Fibroblast of skin of right quadriceps (primary cell): ENCODE data around the gene ELAVL1.
A peak's percentile ranks its signal among the peaks of the same experiment; 100 is the strongest.
"Not testable (repeated sequence)": the region's sequence is repeated elsewhere in the genome, so short reads cannot be mapped to it uniquely, and the experiment has no call there.

Experiments used
- DNase-seq: peaks from one replicate; pipeline ENCODE4 v3.0.0-alpha.2; 2013

The ELAVL1 gene

GRCh38 chr19:7968008-7968795, 37.2 kb downstream of the ELAVL1 start:
- no peak for DNase-seq

DNA sequence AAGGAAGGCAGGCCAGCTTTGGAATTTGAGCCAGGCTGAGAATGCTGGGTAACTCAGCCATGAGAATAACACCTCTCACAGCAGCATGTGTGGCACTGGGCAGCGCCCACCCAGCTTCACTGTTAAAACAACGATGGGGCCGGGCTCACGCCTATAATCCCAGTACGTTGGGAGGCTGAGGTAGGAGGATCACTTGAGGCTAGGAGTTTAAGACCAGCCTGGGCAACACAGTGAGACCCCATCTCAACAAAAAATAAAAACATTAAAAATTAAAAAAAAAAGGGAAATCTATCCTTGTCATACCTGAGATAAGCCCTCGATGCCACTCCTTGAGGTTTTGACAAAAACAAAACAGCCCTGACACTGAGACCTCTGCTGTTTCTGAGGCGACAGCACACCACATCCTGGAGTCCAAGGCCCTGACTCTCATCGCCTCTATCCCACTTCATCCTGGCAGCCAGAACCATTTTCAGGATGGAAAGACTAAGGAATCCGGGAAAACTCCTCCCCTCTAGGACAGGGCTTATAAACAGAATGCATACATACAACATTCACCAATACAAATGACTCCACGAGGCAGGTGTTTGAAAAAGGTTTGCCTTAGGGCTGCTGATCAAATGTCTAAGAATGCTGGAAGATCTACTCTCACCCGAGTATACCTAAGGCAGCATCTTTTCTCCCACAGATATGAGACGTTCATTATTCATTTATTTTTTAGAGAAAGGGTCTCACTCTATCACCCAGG, 39.3 kb downstream of the ELAVL1 start:
- DNase-seq, result no peak

DNA sequence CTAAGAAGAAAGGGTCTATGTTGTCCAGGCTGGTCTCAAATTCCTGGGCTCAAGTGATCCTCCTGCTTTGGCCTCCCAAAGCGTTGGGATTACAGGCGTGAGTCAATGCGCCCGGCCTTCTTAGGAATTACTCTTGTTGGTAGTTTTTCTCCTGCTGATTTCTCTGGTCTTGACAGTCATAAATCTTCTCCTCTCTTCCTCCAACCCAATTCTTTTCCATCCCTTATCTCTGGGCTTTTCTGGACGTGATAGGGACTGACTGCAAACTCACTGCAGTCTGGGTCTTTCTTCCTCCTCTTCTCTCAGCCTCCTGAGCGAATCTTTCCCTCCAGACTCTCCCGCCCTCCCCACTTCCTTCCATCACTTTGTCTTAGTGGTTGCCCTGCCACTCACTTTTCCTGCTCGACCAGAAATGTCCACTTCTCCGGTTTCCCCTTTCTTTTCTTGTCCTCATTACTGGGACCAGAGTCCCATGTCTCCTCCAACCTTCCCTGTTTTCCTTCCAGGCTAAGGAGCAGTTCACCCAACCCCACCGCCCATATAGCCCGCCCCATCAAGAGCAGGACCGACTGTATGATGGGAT, 40.1 kb downstream of the ELAVL1 start:
- DNase-seq, result no peak

DNA sequence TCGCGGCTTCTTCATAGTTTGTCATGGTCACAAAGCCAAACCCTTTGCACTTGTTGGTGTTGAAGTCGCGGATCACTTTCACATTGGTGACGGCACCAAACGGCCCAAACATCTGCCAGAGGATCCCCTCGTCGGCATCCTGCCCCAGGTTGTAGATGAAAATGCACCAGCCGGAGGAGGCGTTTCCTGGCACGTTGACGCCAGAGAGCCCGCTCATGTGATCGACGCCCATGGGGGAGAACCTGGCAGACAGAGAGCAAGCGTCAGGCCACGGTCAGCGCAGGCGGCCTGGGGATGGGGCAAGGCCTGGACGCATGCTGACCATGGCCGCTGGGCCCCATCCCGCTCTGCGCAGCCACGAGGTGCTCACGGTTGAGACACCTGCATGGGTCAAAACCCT, 41.9 kb downstream of the ELAVL1 start:
- no peak for DNase-seq

- no peak for DNase-seq
Observed at GRCh38 chr19:7962644-7963268, 42.7 kb downstream of the ELAVL1 start.

DNA sequence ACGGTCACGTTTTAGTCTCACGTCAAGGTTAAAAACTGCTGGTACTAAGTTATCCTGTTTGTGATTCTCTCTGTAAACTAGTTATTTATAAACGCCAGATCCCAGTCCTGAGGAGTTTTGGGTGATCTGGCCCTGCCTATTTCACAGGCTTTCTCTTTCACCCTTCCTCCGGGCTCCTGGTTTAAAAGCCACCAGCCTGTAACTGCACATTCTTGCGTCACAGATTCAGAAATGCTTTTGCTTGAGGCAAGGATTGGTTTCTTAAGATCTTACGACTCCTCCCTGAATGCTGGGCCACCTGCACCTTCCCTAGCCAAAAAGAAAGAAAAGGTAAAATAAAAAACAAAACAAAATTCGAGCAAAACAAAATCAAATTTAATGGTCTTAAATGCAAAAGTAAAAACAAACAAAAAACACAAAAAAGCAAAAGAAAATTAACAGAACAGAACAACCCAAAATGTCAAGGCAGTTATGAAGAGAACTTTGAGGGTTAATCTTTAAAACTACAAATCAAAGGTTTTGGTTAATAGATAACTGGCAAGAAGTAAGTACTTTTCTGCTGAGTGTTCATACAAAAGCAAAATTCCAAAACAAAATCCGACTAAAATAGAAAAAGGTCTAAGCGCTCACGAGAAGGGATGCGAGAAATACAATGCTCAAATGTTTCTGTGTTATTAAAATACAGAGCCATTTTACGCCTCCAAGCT, 43.4 kb downstream of the ELAVL1 start:
- no peak for DNase-seq

- DNase-seq, result not testable (repeated sequence)
Observed at GRCh38 chr19:7961082-7961481, 44.4 kb downstream of the ELAVL1 start.

- DNase-seq, result no peak
Observed at GRCh38 chr19:7959211-7959610, 46.2 kb downstream of the ELAVL1 start.

- DNase-seq, result no peak
Observed at GRCh38 chr19:7955696-7956095, 49.7 kb downstream of the ELAVL1 start.

DNA sequence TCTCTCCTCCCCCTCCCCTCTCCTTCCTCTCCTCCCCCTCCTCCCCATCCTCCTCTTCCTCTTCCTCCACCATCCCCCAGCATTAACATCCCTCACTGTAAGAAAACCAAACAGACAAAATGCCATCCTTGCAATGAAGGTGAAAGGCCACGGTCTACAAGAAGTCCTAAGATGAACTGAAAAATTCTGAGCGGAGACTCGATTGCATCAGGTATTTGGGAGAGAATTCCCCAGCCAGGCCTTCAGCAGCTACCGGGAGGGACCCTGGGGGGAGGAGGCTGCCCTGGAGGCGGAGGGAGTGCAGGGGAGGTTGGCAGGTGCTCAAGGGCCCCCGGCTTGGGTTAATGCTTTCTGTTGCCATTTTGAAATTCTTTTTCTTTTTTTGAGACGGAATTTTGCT, 51.9 kb downstream of the ELAVL1 start:
- DNase-seq, result no peak

DNA sequence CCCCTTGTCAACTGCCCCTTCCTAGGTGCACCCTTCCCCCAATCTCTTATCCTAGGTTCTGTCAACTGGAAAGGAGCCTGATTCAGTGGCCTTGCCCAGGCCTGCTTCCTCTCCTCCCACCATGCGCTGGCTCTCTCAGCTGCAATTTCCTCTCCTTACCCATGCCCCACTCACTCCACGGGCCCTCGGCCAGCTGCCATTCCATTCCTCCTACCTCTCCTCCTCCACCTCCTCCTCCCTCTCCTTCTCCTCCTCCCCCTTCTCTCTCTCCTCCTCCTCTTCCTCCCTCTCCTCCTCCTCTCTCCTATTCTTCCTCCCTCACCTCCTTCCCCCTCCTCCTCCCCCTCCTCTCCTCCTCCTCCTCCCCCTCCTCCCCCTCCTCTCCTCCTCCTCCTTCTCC, 52.4 kb downstream of the ELAVL1 start:
- DNase-seq, result peak; percentile 38

DNA sequence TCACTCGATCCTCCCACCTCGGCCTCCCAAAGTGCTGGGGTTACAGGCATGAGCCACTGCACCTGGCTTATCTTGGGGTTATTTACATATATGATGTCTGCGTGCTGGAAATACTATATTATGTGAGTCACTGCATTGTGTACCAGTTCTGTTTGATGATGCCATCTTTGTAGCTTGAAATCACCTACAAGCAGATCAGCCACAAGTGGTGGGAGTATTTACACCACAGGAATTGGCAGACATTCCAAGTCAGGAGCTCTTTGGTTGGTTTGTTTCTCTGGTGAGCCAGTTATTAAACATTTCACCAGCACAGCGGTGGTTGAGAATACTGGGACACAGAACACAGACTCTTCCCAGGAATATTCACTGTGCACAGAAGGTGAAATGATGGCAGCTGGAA, 57.5 kb downstream of the ELAVL1 start:
- DNase-seq, result no peak

DNA sequence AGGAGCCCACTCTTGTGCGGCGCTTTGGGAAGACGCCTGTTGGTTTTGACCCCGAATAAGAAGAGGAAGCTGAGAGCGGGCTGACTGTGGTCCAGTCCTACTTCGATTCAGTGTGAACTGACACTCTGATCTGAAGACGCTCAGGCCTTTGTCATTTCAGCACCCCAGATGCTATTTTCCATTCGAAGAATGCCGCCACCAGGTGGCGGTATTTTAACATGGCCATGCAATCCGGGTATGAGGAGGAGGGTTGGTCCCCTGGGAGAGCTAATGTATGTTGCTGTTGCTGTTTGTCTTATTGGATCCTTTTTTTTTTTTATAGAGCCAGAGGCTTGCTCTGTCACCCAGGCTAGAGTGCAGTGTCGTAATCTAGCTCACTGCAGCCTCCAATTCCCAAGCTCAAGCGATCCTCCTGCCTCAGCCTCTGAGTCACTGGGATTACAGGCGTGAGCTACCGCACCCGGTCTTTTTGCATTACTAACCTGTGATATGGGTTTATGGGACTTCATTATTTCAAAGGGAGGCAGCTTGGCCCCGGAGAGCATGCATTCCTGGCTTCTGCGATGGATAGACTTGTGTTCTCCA, 61.2 kb downstream of the ELAVL1 start:
- peak; percentile 93 for DNase-seq

GRCh38 chr19:7943444-7944176, 61.8 kb downstream of the ELAVL1 start, which contains the start of gene TIMM44:
TSS of gene TIMM44 (minus strand) at chr19:7943666. CDS start at chr19:7943651, 15 bp downstream.
- peak; percentile 100 for DNase-seq

GRCh38 chr19:7942981-7943443, 62.4 kb downstream of the ELAVL1 start:
- no peak for DNase-seq

DNA sequence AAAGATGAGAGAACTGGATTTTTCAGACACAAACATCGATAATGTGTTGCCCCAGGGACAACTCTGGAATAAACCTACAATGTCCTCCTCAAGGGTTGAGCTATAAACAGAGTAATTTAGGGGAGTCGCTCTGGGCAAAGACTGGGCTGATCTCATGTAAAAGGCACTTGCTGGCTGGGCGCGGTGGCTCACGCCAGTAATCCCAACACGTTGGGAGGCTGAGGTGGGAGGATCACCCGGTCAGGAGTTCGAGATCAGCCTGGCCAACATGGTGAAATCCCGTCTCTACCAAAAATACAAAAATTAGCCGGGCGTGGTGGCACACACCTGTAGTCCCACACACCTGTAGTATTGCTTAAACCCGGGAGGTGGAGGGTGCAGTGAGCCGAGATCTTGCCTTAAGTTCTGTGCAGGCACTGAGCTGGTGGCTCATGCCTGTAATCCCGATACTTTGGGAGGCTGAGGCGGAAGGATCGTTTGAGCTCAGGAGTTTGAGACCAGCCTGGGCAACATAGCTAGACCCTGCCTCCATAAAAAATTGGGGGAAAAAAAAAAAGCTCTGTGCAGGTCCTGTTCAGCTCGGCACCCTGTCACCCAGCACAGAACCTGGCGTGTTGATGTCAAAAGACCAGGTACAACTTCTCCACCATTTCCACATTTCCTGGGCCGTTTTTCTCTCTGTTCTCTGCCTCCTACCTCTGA, 63.4 kb downstream of the ELAVL1 start:
- no peak for DNase-seq

- DNase-seq, result no peak
Observed at GRCh38 chr19:7940841-7941240, 64.6 kb downstream of the ELAVL1 start.

- DNase-seq, result no peak
Observed at GRCh38 chr19:7934766-7935165, 70.7 kb downstream of the ELAVL1 start.

GRCh38 chr19:7933828-7934725, 71.4 kb downstream of the ELAVL1 start:
- DNase-seq, result no peak

DNA sequence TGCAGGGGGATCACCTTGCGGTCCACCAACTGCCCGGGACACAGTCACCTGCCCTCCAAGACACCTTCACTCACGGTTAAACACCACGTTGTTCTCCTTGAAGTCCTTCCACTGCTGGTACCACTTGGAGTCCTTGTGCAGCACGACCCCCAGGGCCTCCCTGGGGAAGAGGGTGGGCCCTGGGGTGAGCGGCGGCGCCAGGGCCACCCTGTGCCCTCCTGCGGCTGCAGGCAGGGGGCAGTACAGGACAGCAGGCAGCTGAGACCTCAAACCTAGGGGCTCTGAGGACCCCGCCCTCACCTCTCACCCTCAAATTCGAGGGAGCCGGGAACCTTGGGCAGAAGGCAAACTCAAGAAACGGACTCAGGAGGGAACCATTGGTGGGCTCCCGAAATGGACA, 72.0 kb downstream of the ELAVL1 start:
- DNase-seq, result no peak
